HepG2 (cell line): ENCODE data around the gene PPM1M. TPM values are rescaled to one million over a fixed set of nuclear protein-coding genes. Genes with fewer than 3 reads are reported as not detected.

Experiments used
- ARNT ChIP-seq: fragments of 450-650 bp; IDR thresholded peaks from 2 replicates; pipeline ENCODE4 v1.6.1; 2017
- CTCF ChIP-seq: sonication (generic); formaldehyde crosslinking; IDR thresholded peaks from 2 replicates; pipeline ENCODE4 v1.5.0; 2020; ENCODE audit warnings: mild to moderate bottlenecking, missing genetic modification reagents, moderate library complexity
- IRF2 ChIP-seq: IDR thresholded peaks from 2 replicates; pipeline ENCODE4 v1.6.1; 2018; ENCODE audit warnings: missing genetic modification reagents, missing compliant biosample characterization
- MIER2 ChIP-seq: IDR thresholded peaks from 2 replicates; pipeline ENCODE4 v1.6.1; 2016; ENCODE audit warnings: missing biosample characterization, missing genetic modification reagents
- MIXL1 ChIP-seq: IDR thresholded peaks from 2 replicates; pipeline ENCODE4 v1.6.1; 2016
- PPARG ChIP-seq: conservative IDR thresholded peaks from 2 replicates; pipeline ENCODE4 v1.6.1; 2016; ENCODE audit warnings: missing biosample characterization, missing genetic modification reagents
- SNAPC2 ChIP-seq: sonication (generic); formaldehyde crosslinking; IDR thresholded peaks from 2 replicates; pipeline ENCODE4 v1.8.1; 2022; ENCODE audit warnings: mild to moderate bottlenecking, missing genetic modification reagents
- STAT5B ChIP-seq: sonication (generic); formaldehyde crosslinking; IDR thresholded peaks from 2 replicates; pipeline ENCODE4 v1.4.0; 2020; ENCODE audit warnings: missing genetic modification reagents
- TEAD3 ChIP-seq: optimal IDR thresholded peaks from 2 replicates; pipeline ENCODE3; 2016; ENCODE audit warnings: borderline replicate concordance
- TGIF2 ChIP-seq: IDR thresholded peaks from 2 replicates; pipeline ENCODE4 v1.6.1; 2016; ENCODE audit warnings: control low read depth, missing compliant biosample characterization
- XRCC5 ChIP-seq: fragments of 200-400 bp; formaldehyde crosslinking; optimal IDR thresholded peaks from 2 replicates; pipeline ENCODE3; 2017; ENCODE audit warnings: mild to moderate bottlenecking, low read length
- ZBTB33 ChIP-seq: sonication (generic); formaldehyde crosslinking; IDR thresholded peaks from 2 replicates; pipeline ENCODE4 v1.4.0; 2020; ENCODE audit warnings: missing genetic modification reagents
- ZC3H13 ChIP-seq: sonication (generic); formaldehyde crosslinking; IDR thresholded peaks from 2 replicates; pipeline ENCODE4 v1.8.1; 2023; ENCODE audit warnings: mild to moderate bottlenecking, missing genetic modification reagents, moderate library complexity
- ZNF331 ChIP-seq: sonication (generic); formaldehyde crosslinking; IDR thresholded peaks from 2 replicates; pipeline ENCODE4 v1.4.0; 2020; ENCODE audit warnings: missing genetic modification reagents
- ZNF550 ChIP-seq: sonication (generic); formaldehyde crosslinking; IDR thresholded peaks from 2 replicates; pipeline ENCODE4 v1.4.0; 2020; ENCODE audit warnings: mild to moderate bottlenecking, missing genetic modification reagents, borderline replicate concordance
- ZNF687 ChIP-seq: sonication (generic); formaldehyde crosslinking; IDR thresholded peaks from 2 replicates; pipeline ENCODE4 v1.5.1; 2020; ENCODE audit warnings: mild to moderate bottlenecking, missing genetic modification reagents, moderate library complexity
- ZNF792 ChIP-seq: IDR thresholded peaks from 2 replicates; pipeline ENCODE4 v1.6.1; 2016
- polyA plus RNA-seq, 8 experiments: library from polyadenylated mRNA; depleted of rRNA in 3 of 8; stranded (reverse) in 7 of 8; unstranded in 1 of 8; fragments of >200 nt; fragmentation: Illumina TruSeq in 4 of 8; extraction: Trizol in 4 of 8; gene quantifications; 2 replicates each; pipeline versions ENCODE4 v1.2.1 to v1.2.3, GENCODE V29; 2011 to 2016; ENCODE audit warnings: low read depth in 4 of 8, missing spikeins in 1 of 8, mixed read lengths in 1 of 8; ENCODE audit not compliant: insufficient read depth in 1 of 8
- total RNA-seq, 5 experiments: library from RNA; depleted of rRNA; stranded (reverse); fragments of >200 nt; fragmentation: Illumina TruSeq; extraction: Trizol; gene quantifications; 2 replicates each; pipeline ENCODE4 v1.2.3, GENCODE V29; 2016; ENCODE audit warnings: low read depth in 1 of 5
- TF ChIP-seq, protein P1 (sequence below): IDR thresholded peaks from 2 replicates; pipeline ENCODE4 v1.6.1; 2018; ENCODE audit warnings: missing genetic modification reagents, mild to moderate bottlenecking, missing compliant biosample characterization
- TF ChIP-seq, protein P2 (sequence below): sonication (generic); formaldehyde crosslinking; IDR thresholded peaks from 2 replicates; pipeline ENCODE4 v1.5.0; 2020; ENCODE audit warnings: missing genetic modification reagents
- TF ChIP-seq, protein P3 (sequence below): IDR thresholded peaks from 2 replicates; pipeline ENCODE4 v1.6.1; 2016; ENCODE audit warnings: low read depth

The PPM1M gene
- total and polyA plus RNA-seq, 2 of the 13 experiments (the other 11 are each of a cell fraction or from before 2014, with no cell fraction given), result 2.5 to 5.9 TPM

DNA sequence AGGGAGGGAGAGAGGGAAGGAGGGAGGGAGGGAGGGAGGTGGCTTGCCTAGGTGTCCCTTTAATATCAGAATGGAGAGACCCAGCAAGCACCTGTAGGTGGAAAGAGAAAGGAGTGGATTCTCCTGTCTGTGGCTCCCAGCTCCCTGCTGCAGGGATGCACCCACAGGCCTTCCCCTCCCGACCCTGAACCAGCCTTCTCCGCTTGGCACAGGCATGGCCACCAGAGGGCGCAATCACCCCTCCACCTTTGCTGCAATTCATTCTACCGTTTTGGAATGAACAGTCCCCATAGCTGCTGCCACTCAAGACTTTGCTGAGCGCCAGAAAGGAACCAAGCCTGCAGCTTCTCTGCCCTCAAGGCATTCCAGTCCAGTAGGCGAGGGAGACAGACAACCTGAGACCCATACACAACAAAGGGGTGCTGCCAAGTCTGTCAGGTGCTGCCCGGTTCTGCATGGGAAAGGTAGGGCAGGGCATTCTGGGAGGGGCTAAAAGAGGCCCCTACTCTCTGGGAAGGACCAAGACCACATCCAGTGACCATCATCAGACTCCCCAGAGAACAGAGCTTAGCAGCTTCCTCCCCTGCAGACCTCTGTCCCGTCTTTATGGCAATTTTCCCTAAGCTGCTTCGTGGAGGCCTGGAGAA, 25.1 kb upstream of the PPM1M start (continued):
- TF ChIP-seq, protein P1, sequence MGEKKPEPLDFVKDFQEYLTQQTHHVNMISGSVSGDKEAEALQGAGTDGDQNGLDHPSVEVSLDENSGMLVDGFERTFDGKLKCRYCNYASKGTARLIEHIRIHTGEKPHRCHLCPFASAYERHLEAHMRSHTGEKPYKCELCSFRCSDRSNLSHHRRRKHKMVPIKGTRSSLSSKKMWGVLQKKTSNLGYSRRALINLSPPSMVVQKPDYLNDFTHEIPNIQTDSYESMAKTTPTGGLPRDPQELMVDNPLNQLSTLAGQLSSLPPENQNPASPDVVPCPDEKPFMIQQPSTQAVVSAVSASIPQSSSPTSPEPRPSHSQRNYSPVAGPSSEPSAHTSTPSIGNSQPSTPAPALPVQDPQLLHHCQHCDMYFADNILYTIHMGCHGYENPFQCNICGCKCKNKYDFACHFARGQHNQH, result peak; percentile 48; the same call in 1 of the 2 replicates
- TF ChIP-seq ZNF550 (no peak), ARNT (no peak), PPARG (CRISPR knock-in tag) (no peak), IRF2 (CRISPR knock-in tag) (0 out of 2 replicates have a peak, but pooled peaks have one; percentile 30), ZNF792 (CRISPR knock-in tag) (peak; percentile 50; the same call in 1 of the 2 replicates), SNAPC2 (no peak), ZNF331 (0 out of 2 replicates have a peak, but pooled peaks have one; percentile 46), TGIF2 (CRISPR knock-in tag) (0 out of 2 replicates have a peak, but pooled peaks have one; percentile 23), CTCF (CRISPR knock-in tag) (peak; percentile 94), STAT5B (CRISPR knock-in tag) (no peak), MIXL1 (CRISPR knock-in tag) (no peak), ZNF687 (peak; percentile 34), ZC3H13 (no peak), MIER2 (CRISPR knock-in tag) (no peak), ZBTB33 (CRISPR knock-in tag) (peak; percentile 55; the same call in 1 of the 2 replicates), XRCC5 (peak; percentile 71), TEAD3 (CRISPR knock-in tag) (peak; percentile 77)
- TF ChIP-seq, protein P2, sequence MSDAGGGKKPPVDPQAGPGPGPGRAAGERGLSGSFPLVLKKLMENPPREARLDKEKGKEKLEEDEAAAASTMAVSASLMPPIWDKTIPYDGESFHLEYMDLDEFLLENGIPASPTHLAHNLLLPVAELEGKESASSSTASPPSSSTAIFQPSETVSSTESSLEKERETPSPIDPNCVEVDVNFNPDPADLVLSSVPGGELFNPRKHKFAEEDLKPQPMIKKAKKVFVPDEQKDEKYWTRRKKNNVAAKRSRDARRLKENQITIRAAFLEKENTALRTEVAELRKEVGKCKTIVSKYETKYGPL (CRISPR knock-in tag), result no peak
- TF ChIP-seq, protein P3, sequence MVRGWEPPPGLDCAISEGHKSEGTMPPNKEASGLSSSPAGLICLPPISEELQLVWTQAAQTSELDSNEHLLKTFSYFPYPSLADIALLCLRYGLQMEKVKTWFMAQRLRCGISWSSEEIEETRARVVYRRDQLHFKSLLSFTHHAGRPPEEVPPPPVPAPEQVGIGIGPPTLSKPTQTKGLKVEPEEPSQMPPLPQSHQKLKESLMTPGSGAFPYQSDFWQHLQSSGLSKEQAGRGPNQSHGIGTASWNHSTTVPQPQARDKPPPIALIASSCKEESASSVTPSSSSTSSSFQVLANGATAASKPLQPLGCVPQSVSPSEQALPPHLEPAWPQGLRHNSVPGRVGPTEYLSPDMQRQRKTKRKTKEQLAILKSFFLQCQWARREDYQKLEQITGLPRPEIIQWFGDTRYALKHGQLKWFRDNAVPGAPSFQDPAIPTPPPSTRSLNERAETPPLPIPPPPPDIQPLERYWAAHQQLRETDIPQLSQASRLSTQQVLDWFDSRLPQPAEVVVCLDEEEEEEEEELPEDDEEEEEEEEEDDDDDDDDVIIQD (CRISPR knock-in tag), result 0 out of 2 replicates have a peak, but pooled peaks have one; percentile 20
